GM12875 (cell line): ENCODE results near the gene OCSTAMP.
A peak's percentile ranks its signal among the peaks of the same experiment; 100 is the strongest.

ENCODE experiments used
- H3K4me3 ChIP-seq: one replicate; pipeline ENCODE4 v1.5.1; 2011; ENCODE audit warnings: low read depth, low read length, control low read depth
- CTCF ChIP-seq: IDR thresholded peaks from 2 replicates; pipeline ENCODE4 v1.5.1; 2011; ENCODE audit warnings: low read depth, mild to moderate bottlenecking, control low read depth, inconsistent platforms, low read length, moderate library complexity, borderline replicate concordance; ENCODE audit not compliant: insufficient read depth

OCSTAMP gene

DNA sequence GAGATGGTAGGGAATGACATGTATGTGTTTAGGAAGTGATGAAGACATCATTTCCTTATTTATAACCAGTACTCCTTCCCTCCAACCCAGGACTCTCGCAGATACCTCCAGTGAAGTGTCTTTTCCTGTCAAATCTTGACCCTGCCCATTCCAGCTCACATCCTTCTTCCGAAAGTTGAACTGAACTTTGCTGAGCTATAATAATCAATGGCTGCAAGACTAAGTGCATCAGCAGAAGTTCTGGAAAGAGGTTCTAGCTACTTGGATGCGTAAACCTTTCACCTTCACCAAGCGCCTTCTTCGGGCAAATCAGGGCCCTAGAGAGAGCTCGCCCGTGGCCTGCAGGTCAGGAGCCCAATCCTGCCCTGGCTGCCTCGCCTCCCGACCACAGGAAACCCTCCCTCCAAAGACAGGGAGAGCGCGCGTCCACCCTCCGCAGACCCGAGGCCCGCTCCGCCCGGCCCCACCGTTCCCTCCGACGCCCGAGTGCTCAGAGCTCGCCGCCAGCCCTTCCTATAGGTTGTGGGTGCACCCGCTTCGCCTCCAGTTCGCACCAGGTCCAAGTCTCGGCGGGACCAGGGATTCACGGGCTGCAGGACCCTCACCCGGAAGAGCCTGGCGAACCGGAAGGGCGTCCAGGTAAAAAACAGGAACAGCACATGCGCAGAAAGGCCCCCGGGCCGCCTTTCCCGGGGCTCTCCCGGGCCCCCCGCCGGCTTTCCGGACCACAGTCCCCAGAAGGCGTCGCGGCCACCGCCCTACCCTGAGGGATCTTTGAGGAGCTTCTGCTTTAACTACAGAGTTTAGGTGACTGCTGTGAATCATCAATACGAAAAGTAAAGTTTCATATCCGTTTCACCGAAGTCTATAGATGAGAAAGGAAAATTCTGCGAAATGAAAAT is 37.3 kb downstream of the OCSTAMP start, which contains the start of gene ZNF334:
ZNF334 (minus strand) TSS at position 617 of the 902 bp plus-strand sequence. CDS start 1,457 bp downstream, outside the sequence.
- no peak for TF ChIP-seq CTCF
- peak within 1 kb of the TSS; percentile 31 for H3K4me3 ChIP-seq

- TF ChIP-seq CTCF = no peak
- no peak overlapping the region for H3K4me3 ChIP-seq
These were observed 40.9 kb downstream of the OCSTAMP start for GRCh38 chr20:46509523-46509922.

DNA sequence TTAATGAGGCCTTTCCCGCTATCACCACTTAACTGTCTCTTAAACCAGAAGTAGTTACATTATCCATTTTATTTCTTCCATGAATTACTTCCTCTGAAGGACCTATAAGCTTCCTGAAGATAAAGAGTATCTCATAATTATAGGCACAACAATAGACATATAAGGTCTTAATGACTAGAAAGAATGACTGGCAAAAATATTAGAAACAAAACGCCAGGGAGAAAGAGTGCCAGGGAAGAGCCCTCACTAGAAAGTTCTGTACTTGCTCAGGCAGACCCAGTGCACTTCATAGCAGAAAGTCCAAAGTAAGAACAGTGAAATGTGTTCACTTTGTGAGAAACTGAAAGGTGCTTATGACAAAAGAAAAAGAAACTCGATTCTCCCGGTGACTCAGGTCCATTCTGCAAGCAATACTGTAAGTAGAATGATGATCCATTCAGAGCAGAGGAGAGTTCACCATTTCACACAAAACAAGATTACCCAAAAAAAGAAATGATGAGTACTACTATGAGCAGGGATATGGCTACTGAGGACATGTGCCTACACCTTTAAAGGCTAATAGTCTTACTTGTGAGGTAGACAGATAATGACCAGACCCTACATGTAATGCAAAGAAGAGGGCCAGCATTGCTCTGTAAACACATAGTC is 42.6 kb downstream of the OCSTAMP start:
- no peak for TF ChIP-seq CTCF
- no peak overlapping the region for H3K4me3 ChIP-seq

- TF ChIP-seq CTCF = no peak
- no peak overlapping the region for H3K4me3 ChIP-seq
These were observed 44.9 kb downstream of the OCSTAMP start for GRCh38 chr20:46505506-46505905.

GRCh38 chr20:46501961-46502360 is 48.5 kb downstream of the OCSTAMP start:
- no peak overlapping the region for H3K4me3 ChIP-seq
- no peak for TF ChIP-seq CTCF

- TF ChIP-seq CTCF = no peak
- H3K4me3 ChIP-seq = no peak overlapping the region
These were observed 49.0 kb downstream of the OCSTAMP start for GRCh38 chr20:46501337-46501942.
